Effector memory CD4-positive, alpha-beta T cell (primary cell): ENCODE measurements around the gene GAK.

Source experiments
- DNase-seq, 3 donors: peaks; one replicate each; pipeline ENCODE4 v3.0.0-alpha.2; 2020
- H3K27ac ChIP-seq: 2 replicates; pipeline ENCODE4 v1.7.0; 2013; ENCODE audit warnings: mild to moderate bottlenecking, low read length, moderate library complexity; ENCODE audit not compliant: insufficient read depth, poor library complexity, severe bottlenecking
- H3K27me3 ChIP-seq: replicated peaks from 2 replicates; pipeline ENCODE4 v1.7.0; 2013; ENCODE audit warnings: mild to moderate bottlenecking, low read length; ENCODE audit not compliant: insufficient read depth, control insufficient read depth, poor library complexity, severe bottlenecking
- H3K36me3 ChIP-seq: 2 replicates; pipeline ENCODE4 v1.7.0; 2013; ENCODE audit warnings: mild to moderate bottlenecking, low read length, moderate library complexity; ENCODE audit not compliant: control insufficient read depth, insufficient read depth
- H3K4me1 ChIP-seq: 2 replicates; pipeline ENCODE4 v1.7.0; 2013; ENCODE audit warnings: low read length, mild to moderate bottlenecking; ENCODE audit not compliant: control insufficient read depth, insufficient read depth, poor library complexity, severe bottlenecking
- H3K4me3 ChIP-seq: 2 replicates; pipeline ENCODE4 v1.7.0; 2013; ENCODE audit warnings: low read length, low read depth, mild to moderate bottlenecking; ENCODE audit not compliant: insufficient read depth, poor library complexity, severe bottlenecking
- H3K9me3 ChIP-seq: 2 replicates; pipeline ENCODE4 v1.7.0; 2013; ENCODE audit warnings: mild to moderate bottlenecking, low read length, moderate library complexity; ENCODE audit not compliant: control insufficient read depth

The GAK gene

DNA sequence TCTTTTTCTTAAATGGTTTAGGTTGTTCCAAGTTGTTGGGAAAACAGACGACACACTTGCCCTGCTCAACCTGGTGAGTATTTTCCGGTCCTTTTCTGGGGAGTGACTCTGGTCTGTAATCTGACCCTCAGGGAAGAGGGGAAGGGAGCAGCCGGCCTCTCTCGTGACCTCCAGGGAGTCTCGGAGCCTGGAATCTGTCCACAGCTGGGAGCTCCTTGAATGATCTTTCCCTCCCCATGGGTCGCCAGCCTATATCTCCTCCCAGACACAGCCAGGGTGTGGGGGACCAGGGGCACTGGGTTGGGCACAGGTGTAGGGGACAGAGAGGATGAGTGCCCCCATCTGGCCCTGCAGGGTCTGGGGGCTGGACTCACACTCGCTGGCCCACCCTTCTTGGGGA lies 19.1 kb upstream of the GAK start:
- no peaks in the 10 kb centered on the region for H3K36me3 ChIP-seq
- DNase-seq = no peak
- H3K9me3 ChIP-seq = no peaks in the 10 kb centered on the region
- no peaks in the 10 kb centered on the region for H3K4me1 ChIP-seq
- H3K27ac ChIP-seq = no peak overlapping the region
- no peak overlapping the region for H3K4me3 ChIP-seq
- H3K27me3 ChIP-seq = no peaks in the 10 kb centered on the region

DNA sequence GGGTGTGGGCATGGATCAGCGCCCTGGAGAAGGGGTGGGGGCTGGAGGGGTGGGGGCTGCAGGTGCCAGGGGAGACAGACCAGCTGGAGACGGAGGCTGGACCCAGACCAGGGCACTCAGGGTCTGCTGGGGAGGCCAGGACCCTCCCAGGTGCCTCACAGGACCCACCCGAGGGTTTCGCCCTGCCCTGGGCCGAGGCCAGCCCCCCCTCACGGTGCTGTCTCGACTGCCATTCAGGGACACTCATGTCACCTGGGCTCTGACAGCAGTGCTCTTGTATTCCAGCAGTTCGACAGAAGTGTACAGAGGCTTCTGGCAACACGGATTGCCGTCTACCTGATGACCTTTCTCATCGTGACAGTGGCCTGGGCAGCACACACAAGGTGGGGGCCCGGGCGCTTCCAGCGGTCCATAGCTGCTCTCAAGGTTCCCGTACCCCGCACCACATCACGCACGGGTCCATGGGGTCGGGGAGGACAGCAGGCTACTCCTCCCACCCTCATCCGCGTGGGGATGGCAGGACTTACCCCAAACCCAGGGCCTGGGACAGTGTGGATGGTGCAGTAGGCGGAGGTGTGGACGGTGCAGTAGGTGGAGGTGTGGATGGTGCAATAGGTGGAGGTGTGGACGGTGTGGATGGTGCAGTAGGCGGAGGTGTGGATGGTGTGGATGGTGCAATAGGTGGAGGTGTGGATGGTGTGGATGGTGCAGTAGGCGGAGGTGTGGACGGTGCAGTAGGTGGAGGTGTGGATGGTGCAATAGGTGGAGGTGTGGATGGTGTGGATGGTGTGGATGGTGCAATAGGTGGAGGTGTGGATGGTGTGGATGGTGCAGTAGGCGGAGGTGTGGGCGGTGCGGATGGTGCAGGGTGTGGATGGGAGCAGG lies 18.3 kb upstream of the GAK start:
- DNase-seq = no peak
- no peak overlapping the region for H3K4me3 ChIP-seq
- H3K4me1 ChIP-seq = no peaks in the 10 kb centered on the region
- no peaks in the 10 kb centered on the region for H3K36me3 ChIP-seq
- no peak overlapping the region for H3K27ac ChIP-seq
- H3K9me3 ChIP-seq = no peaks in the 10 kb centered on the region
- H3K27me3 ChIP-seq = no peaks in the 10 kb centered on the region

DNA sequence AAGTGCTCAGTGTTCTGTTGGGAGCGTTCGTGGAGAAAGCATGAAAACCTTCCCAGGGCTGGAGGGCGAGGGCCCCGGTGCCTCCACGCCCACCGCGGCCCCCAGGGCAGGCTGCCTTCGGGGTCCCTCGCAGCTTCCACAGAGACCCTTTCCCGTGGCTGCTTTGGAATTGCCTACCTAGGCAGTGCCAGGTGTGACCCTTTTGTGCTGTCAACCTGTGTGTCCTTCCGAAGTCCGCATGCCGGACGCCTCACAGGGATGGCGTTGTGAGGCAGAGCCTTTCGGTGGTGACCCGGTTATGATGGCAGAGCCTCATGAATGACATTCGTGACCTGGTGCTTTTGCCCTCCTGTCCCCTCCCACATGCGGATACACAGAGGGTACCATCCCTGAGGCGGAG lies 17.5 kb upstream of the GAK start:
- H3K4me1 ChIP-seq = no peaks in the 10 kb centered on the region
- no peaks in the 10 kb centered on the region for H3K9me3 ChIP-seq
- no peak overlapping the region for H3K4me3 ChIP-seq

DNA sequence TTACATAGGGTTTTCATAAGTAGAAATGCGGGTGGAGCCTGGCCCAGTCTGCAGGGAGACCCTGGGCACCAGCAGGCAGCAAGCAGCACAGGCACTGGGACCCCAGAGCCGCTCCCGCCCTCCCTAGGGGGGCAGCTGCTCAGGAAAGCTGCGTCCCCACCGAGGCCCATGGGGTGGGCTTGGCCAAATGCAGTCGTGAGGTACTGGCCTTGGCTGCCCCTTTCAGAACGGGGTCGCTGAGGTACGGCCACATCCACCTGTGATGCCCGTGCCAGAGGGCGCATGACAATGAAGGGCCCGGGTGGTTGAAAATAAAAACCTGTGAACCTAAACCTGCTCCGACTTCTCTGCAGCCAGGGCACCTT lies 16.8 kb upstream of the GAK start:
- no peak for DNase-seq
- no peaks in the 10 kb centered on the region for H3K27me3 ChIP-seq
- H3K27ac ChIP-seq = no peak overlapping the region
- H3K4me3 ChIP-seq = no peak overlapping the region
- H3K4me1 ChIP-seq = no peaks in the 10 kb centered on the region
- no peaks in the 10 kb centered on the region for H3K36me3 ChIP-seq
- no peaks in the 10 kb centered on the region for H3K9me3 ChIP-seq

More for the DNA sequence above, 17.5 kb upstream of the GAK start:
- Histone ChIP-seq H3K27me3 (no peaks in the 10 kb centered on the region), H3K36me3 (no peaks in the 10 kb centered on the region), H3K27ac (no peak overlapping the region)
- DNase-seq = no peak

DNA sequence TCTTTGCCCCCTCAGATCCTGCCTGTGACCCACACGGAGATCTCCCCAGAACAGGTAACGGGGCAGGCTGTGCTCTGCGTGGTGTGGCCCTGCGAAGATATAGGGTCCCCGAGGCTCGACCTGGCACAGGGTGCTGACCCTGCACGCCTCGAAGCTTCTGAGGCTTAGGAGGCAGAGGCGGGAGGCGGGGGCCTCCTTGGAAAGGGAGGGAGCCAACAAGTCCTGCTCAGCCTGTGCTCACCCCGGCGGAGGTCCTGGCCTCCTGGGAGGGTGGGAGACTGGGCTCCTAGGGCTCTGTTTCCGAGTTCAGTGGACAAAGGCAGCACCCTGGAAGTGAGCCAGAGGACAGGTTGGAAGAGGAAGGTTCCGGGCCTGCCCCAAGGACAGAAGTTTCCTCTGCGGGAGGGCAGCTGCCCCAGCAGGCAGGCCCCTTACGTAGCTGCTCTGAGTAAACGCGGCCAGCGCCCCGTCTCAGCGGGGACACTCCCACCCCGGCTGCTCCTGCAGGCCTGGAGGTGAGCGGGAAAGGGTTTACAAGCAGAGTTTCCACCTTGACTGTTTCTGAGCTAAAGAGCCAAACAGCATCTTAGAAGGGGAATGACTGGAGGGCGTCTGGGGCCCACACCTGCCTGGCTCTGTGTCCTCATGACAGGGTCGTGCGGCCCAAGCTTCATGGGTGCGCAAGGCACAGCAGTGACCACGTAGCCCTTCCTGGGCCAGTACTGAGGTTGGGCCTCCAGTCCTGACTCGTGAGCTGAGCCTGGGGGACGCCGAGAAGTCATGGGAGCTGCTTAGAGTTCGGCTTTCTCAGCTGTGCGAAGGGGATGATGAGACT lies 16.2 kb upstream of the GAK start:
- Histone ChIP-seq H3K36me3 (no peaks in the 10 kb centered on the region), H3K27me3 (no peaks in the 10 kb centered on the region), H3K9me3 (no peaks in the 10 kb centered on the region), H3K4me3 (no peak overlapping the region), H3K4me1 (no peaks in the 10 kb centered on the region), H3K27ac (no peak overlapping the region)
- DNase-seq = no peak

DNA sequence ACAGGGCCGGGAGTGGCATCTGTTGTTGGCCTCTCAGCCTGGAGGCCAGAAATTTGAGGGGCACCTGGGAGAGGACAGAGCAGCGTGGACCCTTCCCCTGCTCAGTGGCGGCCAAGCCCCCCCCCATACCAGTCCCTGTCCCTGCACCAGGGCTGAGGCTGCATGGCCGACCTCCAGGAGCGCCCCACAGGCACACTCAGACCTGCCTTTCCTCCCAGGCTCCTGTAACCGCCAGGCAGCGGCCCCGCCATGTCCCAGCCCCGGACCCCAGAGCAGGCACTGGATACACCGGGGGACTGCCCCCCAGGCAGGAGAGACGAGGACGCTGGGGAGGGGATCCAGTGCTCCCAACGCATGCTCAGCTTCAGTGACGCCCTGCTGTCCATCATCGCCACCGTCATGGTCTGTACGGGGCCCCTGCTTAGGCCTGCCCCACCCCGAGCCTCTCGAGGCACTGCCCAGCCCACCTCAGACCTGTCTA lies 15.4 kb upstream of the GAK start:
- no peak for DNase-seq
- H3K27me3 ChIP-seq = no peaks in the 10 kb centered on the region
- no peaks in the 10 kb centered on the region for H3K36me3 ChIP-seq
- H3K27ac ChIP-seq = no peak overlapping the region
- H3K4me1 ChIP-seq = no peaks in the 10 kb centered on the region
- H3K9me3 ChIP-seq = no peaks in the 10 kb centered on the region
- no peak overlapping the region for H3K4me3 ChIP-seq

DNA sequence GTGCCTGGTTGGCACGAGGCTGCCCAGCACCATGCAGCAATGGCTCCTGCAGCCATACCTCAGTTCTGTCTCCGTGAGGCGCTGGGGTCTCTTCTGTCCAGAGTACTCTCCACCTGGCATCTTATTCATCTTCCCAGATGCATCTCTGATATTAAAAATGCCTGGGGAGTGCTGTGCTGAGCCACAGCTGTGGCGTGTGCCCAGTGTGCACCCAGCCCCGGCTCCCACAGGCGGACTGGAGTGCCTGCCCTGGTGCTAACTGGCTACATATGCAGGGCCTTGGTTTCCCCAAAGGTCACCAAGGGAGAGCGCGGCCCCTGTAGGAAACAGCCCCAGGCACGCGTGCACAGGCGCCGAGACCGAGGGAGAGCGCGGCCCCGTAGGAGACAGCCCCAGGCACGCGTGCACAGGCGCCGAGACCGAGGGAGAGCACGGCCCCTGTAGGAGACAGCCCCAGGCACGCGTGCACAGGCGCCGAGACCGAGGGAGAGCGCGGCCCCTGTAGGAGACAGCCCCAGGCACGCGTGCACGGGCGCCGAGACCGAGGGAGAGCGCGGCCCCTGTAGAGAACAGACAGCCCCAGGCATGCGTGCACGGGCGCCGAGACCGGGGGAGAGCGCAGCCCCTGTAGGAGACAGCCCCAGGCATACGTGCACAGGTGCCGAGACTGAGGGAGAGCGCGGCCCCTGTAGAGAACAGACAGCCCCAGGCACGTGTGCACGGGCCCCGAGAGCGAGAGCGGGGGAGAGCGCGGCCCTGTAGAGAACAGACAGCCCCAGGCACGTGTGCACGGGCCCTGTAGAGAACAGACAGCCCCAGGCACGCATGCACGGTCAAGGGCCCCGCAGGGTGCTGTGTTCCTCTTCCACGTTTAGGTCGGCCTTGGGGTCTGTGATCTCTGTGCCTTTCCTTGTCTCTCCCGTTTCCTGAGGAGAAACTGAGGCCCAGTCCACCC lies 14.7 kb upstream of the GAK start:
- Histone ChIP-seq H3K27ac (no peak overlapping the region), H3K4me1 (no peaks in the 10 kb centered on the region), H3K27me3 (no peaks in the 10 kb centered on the region), H3K9me3 (no peaks in the 10 kb centered on the region), H3K4me3 (no peak overlapping the region), H3K36me3 (no peaks in the 10 kb centered on the region)
- DNase-seq = no peak

DNA sequence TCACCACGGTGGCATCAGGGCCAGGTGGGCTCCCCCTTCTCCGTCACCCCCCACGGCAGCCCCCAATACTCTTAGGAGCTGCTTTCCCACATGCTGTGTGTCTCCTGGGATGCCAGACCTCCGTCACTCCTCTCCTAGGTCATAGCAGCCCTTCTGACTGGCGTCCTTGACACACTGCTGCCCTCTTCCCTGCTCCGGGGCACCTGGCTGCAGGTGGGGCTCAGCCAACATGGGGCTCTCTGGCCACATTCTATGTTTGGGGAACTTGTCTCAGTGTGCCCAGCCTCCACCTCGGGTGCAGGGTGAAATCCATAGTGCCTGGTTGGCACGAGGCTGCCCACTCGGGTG lies 14.0 kb upstream of the GAK start:
- no peaks in the 10 kb centered on the region for H3K27me3 ChIP-seq
- no peak overlapping the region for H3K4me3 ChIP-seq
- H3K9me3 ChIP-seq = no peaks in the 10 kb centered on the region
- H3K4me1 ChIP-seq = no peaks in the 10 kb centered on the region
- no peak overlapping the region for H3K27ac ChIP-seq
- no peaks in the 10 kb centered on the region for H3K36me3 ChIP-seq
- DNase-seq = no peak

DNA sequence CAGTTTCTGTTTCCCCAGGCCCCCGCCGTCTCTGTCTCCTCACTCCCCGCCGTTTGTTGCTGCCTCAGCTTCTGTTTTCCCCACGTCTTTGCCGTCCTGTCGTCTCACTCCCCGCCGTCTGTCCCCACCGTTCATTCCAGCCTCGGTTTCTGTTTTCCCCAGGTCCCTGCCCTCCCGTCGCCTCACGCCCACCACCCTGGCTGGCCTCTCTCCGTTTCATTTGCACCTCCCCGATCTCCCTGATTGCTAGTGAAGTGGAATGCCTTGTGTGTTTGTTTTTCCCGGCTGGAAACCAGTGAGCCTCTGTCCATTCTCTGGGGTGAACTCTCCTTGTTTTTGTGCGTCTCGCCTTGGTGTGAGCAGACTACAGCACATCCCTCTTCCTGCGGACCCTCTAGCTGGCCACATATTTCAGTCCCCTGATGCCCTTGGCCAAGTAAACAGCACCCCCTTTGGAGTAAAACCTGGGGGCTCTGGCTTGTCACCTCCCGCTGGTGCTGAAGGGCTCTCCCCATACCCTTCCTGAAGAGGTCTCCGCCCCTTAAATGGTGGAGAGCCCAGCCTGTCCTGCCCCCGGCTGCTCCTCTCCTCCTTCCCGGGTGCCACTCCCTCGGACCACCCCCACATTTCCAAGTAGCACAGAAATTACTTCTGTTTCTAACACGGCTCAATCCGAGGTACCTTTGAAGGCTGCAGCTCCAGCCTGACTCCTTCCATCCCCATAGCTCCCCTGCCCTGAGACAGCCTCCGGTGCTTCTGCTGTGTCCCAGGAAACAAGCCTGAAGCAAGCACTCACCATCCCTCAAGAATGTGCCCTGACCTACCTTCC lies 13.4 kb upstream of the GAK start:
- H3K27me3 ChIP-seq = no peaks in the 10 kb centered on the region
- H3K4me3 ChIP-seq = no peak overlapping the region
- no peaks in the 10 kb centered on the region for H3K36me3 ChIP-seq
- H3K9me3 ChIP-seq = no peaks in the 10 kb centered on the region
- DNase-seq = no peak
- H3K27ac ChIP-seq = no peak overlapping the region
- H3K4me1 ChIP-seq = no peaks in the 10 kb centered on the region
